Esophagus muscularis mucosa (tissue), 4 donors: ENCODE data around the gene VAPA. TPM values are rescaled to one million over a fixed set of nuclear protein-coding genes. Genes with fewer than 3 reads are reported as not detected.

Experiments used
- DNase-seq: peaks from one replicate; pipeline ENCODE4 v3.0.0-alpha.2; 2017; ENCODE audit errors: extremely low spot score
- H3K27ac ChIP-seq, 4 donors: fragments of 200-600 bp; sonication (generic); replicated peaks in 1 of 4; 1 replicate in 3 of 4; 2 replicates in 1 of 4; pipeline ENCODE4 v1.5.1; 2016 to 2019; ENCODE audit warnings: mild to moderate bottlenecking in 1 of 4
- H3K27me3 ChIP-seq, 4 donors: fragments of 200-600 bp; sonication (generic); one replicate each; pipeline versions ENCODE4 v1.5.1 to v1.6.0; 2016 to 2019
- H3K36me3 ChIP-seq, 4 donors: fragments of 200-600 bp; sonication (generic); one replicate each; pipeline ENCODE4 v1.5.1; 2016 to 2019
- H3K4me1 ChIP-seq, 4 donors: fragments of 200-600 bp; sonication (generic); one replicate each; pipeline ENCODE4 v1.5.1; 2016 to 2019
- H3K4me3 ChIP-seq, 4 donors: fragments of 200-600 bp; sonication (generic); 1 replicate in 2 of 4; 2 replicates in 2 of 4; pipeline ENCODE4 v1.5.1; 2016 to 2019; ENCODE audit warnings: mild to moderate bottlenecking in 4 of 4, moderate library complexity in 1 of 4
- H3K9me3 ChIP-seq, 4 donors: fragments of 200-600 bp; sonication (generic); 1 replicate in 3 of 4; 2 replicates in 1 of 4; pipeline ENCODE4 v1.5.1; 2016 to 2019
- EP300 ChIP-seq: sonication (generic); formaldehyde crosslinking; IDR thresholded peaks from one replicate; pipeline ENCODE4 v1.6.1; 2017; ENCODE audit warnings: antibody characterized with exemption
- POLR2A ChIP-seq: fragments of 450-650 bp; IDR thresholded peaks from one replicate; pipeline ENCODE4 v1.6.1; 2017; ENCODE audit warnings: antibody characterized with exemption, moderate library complexity, mild to moderate bottlenecking, low read depth
- POLR2AphosphoS5 ChIP-seq, 2 donors: sonication (generic); formaldehyde crosslinking; IDR thresholded peaks; one replicate each; pipeline ENCODE4 v1.6.1; 2017; ENCODE audit warnings: antibody characterized with exemption in 2 of 2
- WGBS: methylation state at CpG from one replicate; pipeline ENCODE4 v1.1.5; 2018; 5-methylcytosine and 5-hydroxymethylcytosine counted together
- intact Hi-C: fragments of 100-400 bp; cut with DNase I; formaldehyde crosslinking; loops from one replicate; pipeline ENCODE4 v1.15.1; 2023
- total RNA-seq, 4 donors: library from RNA; depleted of rRNA; stranded (reverse); fragments of >200 nt; gene quantifications; one replicate each; pipeline versions ENCODE4 v1.1.0 to v1.2.1, GENCODE V29; 2016
- TF ChIP-seq, protein P1 (sequence below), 3 experiments: fragments of 200-600 bp in 2 of 3; fragments of 450-650 bp in 1 of 3; sonication (generic) in 2 of 3; IDR thresholded peaks; one replicate each; pipeline ENCODE4 v1.5.1; 2017 to 2019; ENCODE audit warnings: antibody characterized with exemption in 3 of 3, mild to moderate bottlenecking in 2 of 3, moderate library complexity in 1 of 3

Gene VAPA
- total RNA-seq, 4 donors from 2014 or later, result 198 to 336 (median 260) TPM

DNA sequence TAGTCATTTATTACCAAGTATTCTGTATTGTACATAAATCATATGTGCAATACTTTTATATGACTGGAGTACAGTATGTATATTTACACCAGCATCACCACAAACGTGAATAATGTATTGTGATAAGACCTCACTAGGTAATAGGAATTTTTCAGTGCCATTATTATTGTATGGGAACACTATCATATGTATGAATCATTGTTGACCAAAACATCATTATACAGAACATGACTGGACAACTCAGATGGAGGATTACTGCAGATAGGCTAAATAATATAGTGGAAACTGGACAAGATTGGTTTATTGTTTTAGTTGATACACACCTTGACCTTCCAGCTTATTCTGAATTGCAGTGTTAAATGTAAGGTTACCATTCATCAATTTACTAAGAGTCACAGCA, 33.4 kb downstream of the VAPA start:
- Histone ChIP-seq H3K36me3 (peaks cover 6 to 70% (median 34%) of the 10 kb centered on the region in 4 donors), H3K4me3 (no peak overlapping the region), H3K27ac (no peak overlapping the region), H3K27me3 (no peaks in the 10 kb centered on the region), H3K4me1 (peaks cover 5 to 28% (median 19%) of the 10 kb centered on the region in 4 donors), H3K9me3 (no peaks in the 10 kb centered on the region)
- DNase-seq, result no peak
- TF ChIP-seq EP300 (no peak), POLR2AphosphoS5 (IDR thresholded peaks at IDR 0.05) (no peak), POLR2A (no peak)
- TF ChIP-seq, protein P1, sequence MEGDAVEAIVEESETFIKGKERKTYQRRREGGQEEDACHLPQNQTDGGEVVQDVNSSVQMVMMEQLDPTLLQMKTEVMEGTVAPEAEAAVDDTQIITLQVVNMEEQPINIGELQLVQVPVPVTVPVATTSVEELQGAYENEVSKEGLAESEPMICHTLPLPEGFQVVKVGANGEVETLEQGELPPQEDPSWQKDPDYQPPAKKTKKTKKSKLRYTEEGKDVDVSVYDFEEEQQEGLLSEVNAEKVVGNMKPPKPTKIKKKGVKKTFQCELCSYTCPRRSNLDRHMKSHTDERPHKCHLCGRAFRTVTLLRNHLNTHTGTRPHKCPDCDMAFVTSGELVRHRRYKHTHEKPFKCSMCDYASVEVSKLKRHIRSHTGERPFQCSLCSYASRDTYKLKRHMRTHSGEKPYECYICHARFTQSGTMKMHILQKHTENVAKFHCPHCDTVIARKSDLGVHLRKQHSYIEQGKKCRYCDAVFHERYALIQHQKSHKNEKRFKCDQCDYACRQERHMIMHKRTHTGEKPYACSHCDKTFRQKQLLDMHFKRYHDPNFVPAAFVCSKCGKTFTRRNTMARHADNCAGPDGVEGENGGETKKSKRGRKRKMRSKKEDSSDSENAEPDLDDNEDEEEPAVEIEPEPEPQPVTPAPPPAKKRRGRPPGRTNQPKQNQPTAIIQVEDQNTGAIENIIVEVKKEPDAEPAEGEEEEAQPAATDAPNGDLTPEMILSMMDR (IDR thresholded peaks at IDR 0.05), result no peak
- intact Hi-C loops, result no loop called here
- WGBS, result 65% methylated on average over 1 of the region's 1 CpG

DNA sequence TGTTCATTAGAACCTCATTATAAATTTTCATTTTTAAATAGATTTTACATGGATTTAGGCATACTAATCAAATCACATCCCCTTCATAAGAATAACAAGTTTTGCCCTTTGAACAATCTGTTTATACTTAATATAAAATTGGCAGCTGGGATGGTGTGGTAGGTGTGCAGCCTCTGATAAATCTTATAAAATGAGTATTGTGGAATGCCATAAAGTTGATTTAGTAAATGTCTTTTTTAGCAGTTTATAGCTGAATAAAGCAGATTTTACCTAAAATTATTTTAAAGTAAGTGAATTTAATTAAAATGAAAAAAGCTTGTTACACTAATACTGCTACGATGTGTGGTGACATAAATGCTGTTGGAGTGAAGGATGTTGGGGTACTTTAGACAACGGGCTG, 35.5 kb downstream of the VAPA start:
- DNase-seq, result no peak
- 88% methylated on average over 2 of the region's 2 CpGs for WGBS
- peaks cover 10 to 84% (median 46%) of the 10 kb centered on the region in 4 donors for H3K36me3 ChIP-seq
- H3K4me3 ChIP-seq, result no peak overlapping the region
- H3K27me3 ChIP-seq, result no peaks in the 10 kb centered on the region
- peaks cover 5 to 39% (median 19%) of the 10 kb centered on the region in 4 donors for H3K4me1 ChIP-seq
- no peak overlapping the region for H3K27ac ChIP-seq
- TF ChIP-seq, protein P1 (IDR thresholded peaks at IDR 0.05), result no peak
- TF ChIP-seq POLR2AphosphoS5 (IDR thresholded peaks at IDR 0.05) (no peak), POLR2A (no peak), EP300 (no peak)
- intact Hi-C loops, result no loop called here
- H3K9me3 ChIP-seq, result no peaks in the 10 kb centered on the region

DNA sequence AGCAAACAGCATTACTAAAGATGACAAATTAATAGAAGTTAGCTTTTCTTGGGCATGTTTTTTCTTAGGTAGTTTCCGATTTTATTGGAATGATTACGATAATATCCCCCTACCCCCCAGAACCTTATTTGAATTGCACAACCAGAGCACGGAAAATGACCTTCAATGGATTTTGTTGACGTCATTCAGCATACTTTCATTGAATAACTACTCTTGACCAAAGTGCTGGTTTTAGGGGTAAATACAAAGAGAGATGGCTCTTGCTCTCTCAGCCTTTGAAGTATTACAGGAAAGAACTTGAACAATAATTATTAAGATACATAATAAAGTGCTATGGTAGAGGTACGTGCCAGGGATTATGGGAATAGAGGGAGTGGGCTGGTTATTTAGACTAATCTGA, 36.0 kb downstream of the VAPA start:
- intact Hi-C loops, result loop anchor here (5.0 kb wide), 2 partner anchors 148 to 268 kb away; no protein-coding TSS in a partner anchor

DNA sequence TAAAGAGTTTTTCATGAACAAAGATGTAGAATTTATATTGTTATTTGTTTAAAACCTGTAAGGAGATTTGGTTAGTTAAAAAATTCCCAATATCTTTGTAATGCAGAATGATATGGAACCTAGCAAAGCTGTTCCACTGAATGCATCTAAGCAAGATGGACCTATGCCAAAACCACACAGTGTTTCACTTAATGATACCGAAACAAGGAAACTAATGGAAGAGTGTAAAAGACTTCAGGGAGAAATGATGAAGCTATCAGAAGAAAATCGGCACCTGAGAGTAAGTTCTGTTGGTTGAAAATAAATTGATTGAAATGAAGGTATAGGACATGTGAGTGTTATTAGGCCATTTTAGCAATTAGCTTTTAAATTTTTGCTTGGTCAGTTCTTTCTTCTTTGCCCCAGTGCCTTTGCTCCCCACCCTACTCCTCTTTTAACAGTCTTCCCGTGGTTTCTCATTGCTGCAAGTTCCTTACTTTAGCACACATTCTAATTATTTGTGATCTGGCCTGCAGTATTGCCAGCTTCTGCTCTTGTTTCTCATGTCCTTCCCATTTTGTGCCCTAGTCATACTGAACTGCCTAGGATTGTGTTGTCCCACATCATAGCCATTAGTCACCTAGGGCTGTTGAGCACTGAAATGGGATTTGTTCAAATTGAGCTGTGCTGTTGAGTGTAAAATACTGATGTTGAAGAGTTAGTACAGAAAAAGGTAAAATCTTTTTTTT, 36.6 kb downstream of the VAPA start:
- H3K9me3 ChIP-seq, result no peaks in the 10 kb centered on the region
- 77% methylated on average over 3 of the region's 3 CpGs for WGBS
- no peak for DNase-seq
- TF ChIP-seq POLR2A (no peak), POLR2AphosphoS5 (IDR thresholded peaks at IDR 0.05) (peak in 1 of 2 donors; percentile 4)
- intact Hi-C loops, result loop anchor here (5.0 kb wide), 2 partner anchors 148 to 268 kb away; no protein-coding TSS in a partner anchor
- no peak overlapping the region for H3K4me3 ChIP-seq
- no peak overlapping the region for H3K27ac ChIP-seq
- peaks cover 16 to 86% (median 48%) of the 10 kb centered on the region in 4 donors for H3K36me3 ChIP-seq
- no peaks in the 10 kb centered on the region for H3K27me3 ChIP-seq
- H3K4me1 ChIP-seq, result peaks cover 5 to 39% (median 19%) of the 10 kb centered on the region in 4 donors

More for the DNA sequence above, 36.0 kb downstream of the VAPA start:
- DNase-seq, result no peak
- TF ChIP-seq POLR2A, result no peak
- TF ChIP-seq EP300, result no peak
- TF ChIP-seq, protein P1 (IDR thresholded peaks at IDR 0.05), result no peak
- TF ChIP-seq POLR2AphosphoS5 (IDR thresholded peaks at IDR 0.05), result no peak
- peaks cover 5 to 39% (median 19%) of the 10 kb centered on the region in 4 donors for H3K4me1 ChIP-seq
- no peaks in the 10 kb centered on the region for H3K9me3 ChIP-seq
- WGBS, result 92% methylated on average over 5 of the region's 5 CpGs
- H3K27ac ChIP-seq, result no peak overlapping the region
- H3K36me3 ChIP-seq, result peaks cover 16 to 87% (median 47%) of the 10 kb centered on the region in 4 donors
- H3K4me3 ChIP-seq, result no peak overlapping the region
- no peaks in the 10 kb centered on the region for H3K27me3 ChIP-seq

DNA sequence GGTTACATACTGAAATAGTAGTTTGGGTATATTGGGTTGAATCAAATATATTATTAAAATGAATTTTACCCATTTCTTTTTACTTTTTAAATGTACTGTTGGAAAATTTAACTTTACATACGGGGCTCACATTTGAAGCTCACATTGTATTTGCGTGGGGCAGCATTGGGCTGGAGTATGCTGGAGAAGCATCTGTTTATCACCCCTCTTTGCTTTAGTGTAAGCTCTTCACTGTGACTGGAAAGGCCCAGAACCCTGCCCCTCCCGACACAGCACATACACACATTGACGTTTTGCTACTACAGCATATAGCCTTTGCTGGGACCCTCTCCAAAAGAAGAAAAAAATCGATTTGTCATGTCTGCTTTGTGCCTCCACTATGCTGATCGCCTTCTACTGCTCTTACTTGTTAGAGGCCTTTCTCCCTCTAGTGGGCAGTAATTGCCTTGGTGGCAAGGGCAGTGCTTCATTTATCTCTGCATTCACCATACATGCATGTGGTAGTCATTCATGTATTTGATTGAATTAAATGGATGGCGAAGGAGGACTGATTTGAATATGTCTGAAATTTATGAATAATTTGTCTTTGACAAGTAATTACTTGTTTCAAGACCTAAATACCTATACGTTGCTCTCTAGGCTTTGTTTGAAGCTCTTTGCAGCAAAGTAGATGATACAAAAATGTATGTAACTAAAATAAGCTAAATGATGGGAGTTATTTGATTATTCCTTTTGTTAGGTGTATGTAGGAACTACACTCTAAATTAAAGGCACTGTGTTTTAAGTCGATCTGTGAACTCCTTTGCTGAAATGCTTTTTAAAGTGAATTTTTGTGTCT, 37.4 kb downstream of the VAPA start:
- TF ChIP-seq, protein P1 (IDR thresholded peaks at IDR 0.05), result peak; percentile 50 to 73 (median 63)
- TF ChIP-seq POLR2AphosphoS5 (IDR thresholded peaks at IDR 0.05) (peak in 1 of 2 donors; percentile 39), POLR2A (no peak), EP300 (no peak)
- WGBS, result 55% methylated on average over 9 of the region's 9 CpGs
- Histone ChIP-seq H3K36me3 (peaks cover 13 to 82% (median 46%) of the 10 kb centered on the region in 4 donors), H3K9me3 (no peaks in the 10 kb centered on the region), H3K4me3 (no peak overlapping the region), H3K4me1 (peaks cover 5 to 44% (median 12%) of the 10 kb centered on the region in 4 donors), H3K27ac (peak overlapping the region in 1 of 4 donors; percentile 5), H3K27me3 (no peaks in the 10 kb centered on the region)
- DNase-seq, result no peak
- intact Hi-C loops, result loop anchor here (5.0 kb wide), 2 partner anchors 149 to 269 kb away; no protein-coding TSS in a partner anchor
